ENCODE data around the gene IGSF5.

DNA sequence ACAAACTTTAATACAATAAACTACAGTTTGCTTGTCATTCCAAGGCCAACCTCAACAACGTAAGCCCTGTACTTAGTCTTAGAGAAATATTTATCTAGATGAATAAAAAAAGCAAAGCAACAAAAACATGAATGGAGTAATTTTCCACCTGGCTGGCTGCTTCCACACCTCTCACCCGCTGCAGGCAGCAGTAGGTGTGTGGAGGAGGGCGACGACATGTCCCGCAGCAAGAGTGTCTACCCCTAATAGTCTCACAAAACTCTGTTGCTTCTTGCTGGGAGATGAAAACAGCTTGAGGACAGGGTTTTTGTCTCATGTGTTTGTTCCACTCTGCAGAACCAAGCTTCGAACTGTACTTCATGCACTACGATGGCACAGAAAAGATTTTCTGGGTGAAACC lies 48.8 kb upstream of the IGSF5 start:
- TF ChIP-seq, protein P1, sequence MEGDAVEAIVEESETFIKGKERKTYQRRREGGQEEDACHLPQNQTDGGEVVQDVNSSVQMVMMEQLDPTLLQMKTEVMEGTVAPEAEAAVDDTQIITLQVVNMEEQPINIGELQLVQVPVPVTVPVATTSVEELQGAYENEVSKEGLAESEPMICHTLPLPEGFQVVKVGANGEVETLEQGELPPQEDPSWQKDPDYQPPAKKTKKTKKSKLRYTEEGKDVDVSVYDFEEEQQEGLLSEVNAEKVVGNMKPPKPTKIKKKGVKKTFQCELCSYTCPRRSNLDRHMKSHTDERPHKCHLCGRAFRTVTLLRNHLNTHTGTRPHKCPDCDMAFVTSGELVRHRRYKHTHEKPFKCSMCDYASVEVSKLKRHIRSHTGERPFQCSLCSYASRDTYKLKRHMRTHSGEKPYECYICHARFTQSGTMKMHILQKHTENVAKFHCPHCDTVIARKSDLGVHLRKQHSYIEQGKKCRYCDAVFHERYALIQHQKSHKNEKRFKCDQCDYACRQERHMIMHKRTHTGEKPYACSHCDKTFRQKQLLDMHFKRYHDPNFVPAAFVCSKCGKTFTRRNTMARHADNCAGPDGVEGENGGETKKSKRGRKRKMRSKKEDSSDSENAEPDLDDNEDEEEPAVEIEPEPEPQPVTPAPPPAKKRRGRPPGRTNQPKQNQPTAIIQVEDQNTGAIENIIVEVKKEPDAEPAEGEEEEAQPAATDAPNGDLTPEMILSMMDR (IDR thresholded peaks at IDR 0.05; ENCODE audit: low read depth, low read length), result no peak
- no peak for TF ChIP-seq POLR2A (IDR thresholded peaks at IDR 0.05; ENCODE audit: extremely low read depth, insufficient read length)
- TF ChIP-seq, protein P2, sequence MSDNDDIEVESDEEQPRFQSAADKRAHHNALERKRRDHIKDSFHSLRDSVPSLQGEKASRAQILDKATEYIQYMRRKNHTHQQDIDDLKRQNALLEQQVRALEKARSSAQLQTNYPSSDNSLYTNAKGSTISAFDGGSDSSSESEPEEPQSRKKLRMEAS (IDR thresholded peaks at IDR 0.05; ENCODE audit: low read depth, low read length), result no peak
- no peak for TF ChIP-seq MYC (IDR thresholded peaks at IDR 0.05; ENCODE audit: low read depth, low read length)
